Spleen (tissue), 11 donors: ENCODE data around the gene ENTPD1. TPM values are rescaled to one million over a fixed set of nuclear protein-coding genes. Genes with fewer than 3 reads are reported as not detected.

Source experiments
- DNase-seq: peaks from one replicate; pipeline ENCODE4 v3.0.0-alpha.2; 2020
- H3K27ac ChIP-seq, 8 donors: fragments of 200-600 bp; sonication (generic) in 7 of 8; 1 replicate in 4 of 8; 2 replicates in 4 of 8; pipeline versions ENCODE4 v1.5.0 to v1.8.0; 2016 to 2021; ENCODE audit warnings: inconsistent platforms in 4 of 8, mild to moderate bottlenecking in 4 of 8, moderate library complexity in 1 of 8
- H3K27me3 ChIP-seq, 7 donors: fragments of 200-600 bp; sonication (generic) in 6 of 7; replicated peaks in 1 of 7; 1 replicate in 4 of 7; 2 replicates in 3 of 7; pipeline versions ENCODE4 v1.5.0 to v1.8.0; 2016 to 2021; ENCODE audit warnings: inconsistent platforms in 3 of 7, mild to moderate bottlenecking in 1 of 7
- H3K36me3 ChIP-seq, 6 donors: fragments of 200-600 bp; sonication (generic) in 5 of 6; 1 replicate in 4 of 6; 2 replicates in 2 of 6; pipeline versions ENCODE4 v1.5.0 to v1.8.0; 2016 to 2021; ENCODE audit warnings: inconsistent platforms in 2 of 6
- H3K4me1 ChIP-seq, 6 donors: fragments of 200-600 bp; sonication (generic) in 5 of 6; 1 replicate in 3 of 6; 2 replicates in 3 of 6; pipeline versions ENCODE4 v1.5.0 to v1.8.0; 2016 to 2021; ENCODE audit warnings: inconsistent platforms in 3 of 6
- H3K4me3 ChIP-seq, 8 donors: fragments of 200-600 bp; sonication (generic) in 7 of 8; 1 replicate in 4 of 8; 2 replicates in 4 of 8; pipeline versions ENCODE4 v1.5.0 to v1.8.0; 2016 to 2021; ENCODE audit warnings: inconsistent platforms in 4 of 8, mild to moderate bottlenecking in 4 of 8, moderate library complexity in 2 of 8
- H3K9me3 ChIP-seq, 8 donors: fragments of 200-600 bp; sonication (generic) in 7 of 8; 1 replicate in 4 of 8; 2 replicates in 4 of 8; pipeline versions ENCODE4 v1.5.0 to v1.8.0; 2016 to 2021; ENCODE audit warnings: inconsistent platforms in 4 of 8
- CTCF ChIP-seq, 11 experiments: fragments of 200-600 bp in 7 of 11; fragments of 450-650 bp in 4 of 11; sonication (generic) in 4 of 11; IDR thresholded peaks in 8 of 11; conservative IDR thresholded peaks in 3 of 11; 1 replicate in 7 of 11; 2 replicates in 4 of 11; pipeline versions ENCODE4 v1.4.0 to v1.8.0; 2016 to 2021; ENCODE audit warnings: antibody characterized with exemption in 11 of 11, inconsistent platforms in 4 of 11, mild to moderate bottlenecking in 1 of 11
- POLR2A ChIP-seq, 3 donors: fragments of 450-650 bp; IDR thresholded peaks; one replicate each; pipeline ENCODE4 v1.5.1; 2017; ENCODE audit warnings: antibody characterized with exemption in 3 of 3, mild to moderate bottlenecking in 1 of 3
- POLR2AphosphoS5 ChIP-seq, 3 donors: sonication (generic); formaldehyde crosslinking; IDR thresholded peaks; one replicate each; pipeline ENCODE4 v1.5.1; 2017; ENCODE audit warnings: antibody characterized with exemption in 3 of 3
- WGBS, 5 donors: extraction: QIAGEN DNeasy Blood & Tissue Kit in 3 of 5; methylation state at CpG; one replicate each; pipeline versions ENCODE4 v1.1.5 to v1.1.7; 2013 to 2018; 5-methylcytosine and 5-hydroxymethylcytosine counted together
- intact Hi-C: fragments of 100-400 bp; cut with DNase I; formaldehyde crosslinking; loops from one replicate; pipeline ENCODE4 v1.15.0; 2023; ENCODE audit warnings: low total_unique reads
- polyA plus RNA-seq, 3 donors: library from polyadenylated mRNA; stranded (reverse); fragments of 200-250 nt; gene quantifications; one replicate each; pipeline ENCODE4 v1.2.1, GENCODE V29; 2013
- total RNA-seq, 7 donors: library from RNA; depleted of rRNA in 3 of 7; stranded (reverse); fragments of >200 nt in 3 of 7; fragmentation: NEBNext Ultra II Directional in 4 of 7; extraction: Animal tissue kit (Norgen Biotek cat#: 25700) in 4 of 7; gene quantifications; one replicate each; pipeline versions ENCODE4 v1.1.0 to v1.2.1, GENCODE V29; 2016 to 2021
- donor health status: healthy with polysubstance abuse.
- donor health status: DM: no; HTN: no; CAD: no; lungs with moderate emphysema.
- donor health status: DM: no; HTN: no; CAD: no.
- donor health status: Bipolar disorder and iron deficiency.
- donor health status: healthy.
- donor health status: DM: no; HTN: no; CAD: no.
- donor health status: DM: yes; HTN: yes; CAD: no.

The ENTPD1 gene
- total and polyA plus RNA-seq, 10 donors = 14.1 to 92.9 (median 62.9) TPM

- no peak for TF ChIP-seq CTCF (IDR thresholded peaks at IDR 0.05 in 8 of 11, conservative IDR thresholded peaks at IDR 0.05 in 3 of 11)
- peak in 2 of 3 donors; percentile 30 to 88 for TF ChIP-seq POLR2AphosphoS5 (IDR thresholded peaks at IDR 0.05)
- peak in 1 of 3 donors; percentile 73 for TF ChIP-seq POLR2A (IDR thresholded peaks at IDR 0.05)
- no peaks in the 10 kb centered on the region for H3K9me3 ChIP-seq
- DNase-seq = peak; percentile 77
- 48 to 65% (median 59%) methylated on average over 6 of the region's 6 CpGs for WGBS, 5 donors
- peak overlapping the region; percentile 54 to 88 (median 78) for H3K27ac ChIP-seq
- intact Hi-C loops = loop anchor here (10.0 kb wide), 1 partner anchor 68 kb away; no protein-coding TSS in a partner anchor
- H3K4me3 ChIP-seq = no peak overlapping the region
- H3K27me3 ChIP-seq = no peaks in the 10 kb centered on the region
- peaks cover 0 to 18% (median 0%) of the 10 kb centered on the region in 6 donors for H3K36me3 ChIP-seq
- H3K4me1 ChIP-seq = peaks cover 13 to 83% (median 37%) of the 10 kb centered on the region in 6 donors
Observed at GRCh38 chr10:95832216-95833041, 76.5 kb downstream of the ENTPD1 start.

- Histone ChIP-seq H3K9me3 (no peaks in the 10 kb centered on the region), H3K27me3 (no peaks in the 10 kb centered on the region), H3K4me1 (peaks cover 15 to 90% (median 42%) of the 10 kb centered on the region in 6 donors), H3K4me3 (no peak overlapping the region), H3K27ac (peak overlapping the region; percentile 54 to 88 (median 78)), H3K36me3 (peaks cover 0 to 14% (median 0%) of the 10 kb centered on the region in 6 donors)
- intact Hi-C loops = loop anchor here (10.0 kb wide), 1 partner anchor 68 kb away; no protein-coding TSS in a partner anchor
- no peak for DNase-seq
- 59 to 88% (median 77%) methylated on average over 1 of the region's 1 CpG for WGBS, 5 donors
- TF ChIP-seq POLR2A (IDR thresholded peaks at IDR 0.05) (no peak), CTCF (IDR thresholded peaks at IDR 0.05 in 8 of 11, conservative IDR thresholded peaks at IDR 0.05 in 3 of 11) (no peak), POLR2AphosphoS5 (IDR thresholded peaks at IDR 0.05) (no peak)
Observed at GRCh38 chr10:95833042-95833610, 77.2 kb downstream of the ENTPD1 start.

- WGBS, 5 donors = 85 to 88% (median 87%) methylated on average over 3 of the region's 3 CpGs
- H3K27ac ChIP-seq = peak overlapping the region in 7 of 8 donors; percentile 44 to 88 (median 80)
- no peaks in the 10 kb centered on the region for H3K27me3 ChIP-seq
- DNase-seq = no peak
- H3K36me3 ChIP-seq = peaks cover 0 to 6% (median 0%) of the 10 kb centered on the region in 6 donors
- no peaks in the 10 kb centered on the region for H3K9me3 ChIP-seq
- H3K4me3 ChIP-seq = no peak overlapping the region
- intact Hi-C loops = loop anchor here (10.0 kb wide), 1 partner anchor 70 kb away; no protein-coding TSS in a partner anchor
- TF ChIP-seq CTCF (IDR thresholded peaks at IDR 0.05 in 8 of 11, conservative IDR thresholded peaks at IDR 0.05 in 3 of 11) (no peak), POLR2A (IDR thresholded peaks at IDR 0.05) (no peak), POLR2AphosphoS5 (IDR thresholded peaks at IDR 0.05) (no peak)
- peaks cover 17 to 98% (median 52%) of the 10 kb centered on the region in 6 donors for H3K4me1 ChIP-seq
Observed at GRCh38 chr10:95834406-95834805, 78.4 kb downstream of the ENTPD1 start.
